H1 (cell line): ENCODE results near the gene ARHGAP15. TPM values are rescaled to one million over a fixed set of nuclear protein-coding genes. Genes with fewer than 3 reads are reported as not detected.

Experiments
- CTCF ChIA-PET: fragments of 300-600 bp; sonication (Branson Sonifier 250); formaldehyde crosslinking; loops from one replicate; lab custom pipeline; 2021; ENCODE audit not compliant: partially characterized antibody; lab: Charles Lee
- POLR2A ChIA-PET: fragments of 300-600 bp; sonication (Branson Sonifier 250); formaldehyde crosslinking; loops from one replicate; lab custom pipeline; 2021; ENCODE audit warnings: inconsistent platforms; ENCODE audit not compliant: partially characterized antibody; lab: Charles Lee
- DNase-seq, 2 experiments: peaks; one replicate each; pipeline versions ENCODE4 v3.0.0 to v3.0.0-alpha.2; 2010 to 2022; ENCODE audit warnings: low spot score in 2 of 2, low read depth in 1 of 2, mixed read lengths in 1 of 2
- FAIRE-seq: peaks from 2 replicates; lab custom pipeline; 2011; peaks lifted over from hg19 to GRCh38; lab: Jason Lieb, UNC
- H2AFZ ChIP-seq: 2 replicates; pipeline ENCODE4 v1.8.1; 2012; ENCODE audit warnings: low read length, inconsistent platforms
- H2AK5ac ChIP-seq: 2 replicates; pipeline ENCODE4 v1.6.1; 2013; ENCODE audit warnings: low read depth, low read length
- H2BK120ac ChIP-seq: replicated peaks from 2 replicates; pipeline ENCODE3; 2013; ENCODE audit warnings: low read depth, low read length, inconsistent platforms
- H2BK12ac ChIP-seq: 2 replicates; pipeline ENCODE4 v1.6.1; 2013; ENCODE audit warnings: low read depth, low read length
- H2BK15ac ChIP-seq: 2 replicates; pipeline ENCODE4 v1.6.1; 2013; ENCODE audit warnings: low read length
- H2BK20ac ChIP-seq: 2 replicates; pipeline ENCODE4 v1.6.1; 2013; ENCODE audit warnings: low read length
- H2BK5ac ChIP-seq: 2 replicates; pipeline ENCODE4 v1.6.1; 2013; ENCODE audit warnings: low read depth, low read length
- H3K14ac ChIP-seq: 2 replicates; pipeline ENCODE4 v1.6.1; 2013; ENCODE audit warnings: inconsistent platforms; ENCODE audit not compliant: insufficient read length
- H3K18ac ChIP-seq: 2 replicates; pipeline ENCODE4 v1.6.1; 2013; ENCODE audit warnings: low read length; ENCODE audit errors: extremely low read depth
- H3K23ac ChIP-seq: 2 replicates; pipeline ENCODE4 v1.6.1; 2013; ENCODE audit warnings: inconsistent platforms; ENCODE audit not compliant: insufficient read length
- H3K23me2 ChIP-seq: 2 replicates; pipeline ENCODE4 v1.6.1; 2013; ENCODE audit warnings: low read depth, low read length
- H3K27ac ChIP-seq: 2 replicates; pipeline ENCODE4 v1.6.1; 2011; ENCODE audit warnings: low read depth, low read length, inconsistent platforms
- H3K27me3 ChIP-seq, 4 experiments: replicated peaks in 1 of 4; 1 replicate in 1 of 4; 2 replicates in 3 of 4; pipeline versions ENCODE4 v1.6.1 to v1.8.1; 2011 to 2013; ENCODE audit warnings: low read length in 3 of 4, mild to moderate bottlenecking in 3 of 4, inconsistent platforms in 2 of 4, mixed read lengths in 2 of 4, moderate library complexity in 1 of 4; ENCODE audit not compliant: control insufficient read depth in 3 of 4, insufficient read depth in 3 of 4; ENCODE audit errors: extremely low read depth in 1 of 4
- H3K36me3 ChIP-seq, 4 experiments: 2 replicates each; pipeline versions ENCODE4 v1.6.1 to v1.8.1; 2011 to 2013; ENCODE audit warnings: mild to moderate bottlenecking in 4 of 4, low read length in 3 of 4, moderate library complexity in 2 of 4, control low read depth in 1 of 4, inconsistent platforms in 1 of 4; ENCODE audit not compliant: insufficient read depth in 4 of 4, control insufficient read depth in 2 of 4
- H3K4ac ChIP-seq: replicated peaks from 2 replicates; pipeline ENCODE3; 2013; ENCODE audit warnings: low read length, low read depth, mixed read lengths, inconsistent platforms; ENCODE audit not compliant: insufficient read length
- H3K4me1 ChIP-seq, 4 experiments: replicated peaks in 1 of 4; 1 replicate in 1 of 4; 2 replicates in 3 of 4; pipeline versions ENCODE4 v1.6.1 to v1.8.1; 2011 to 2013; ENCODE audit warnings: low read length in 3 of 4, inconsistent platforms in 2 of 4, mixed read lengths in 1 of 4; ENCODE audit not compliant: insufficient read depth in 4 of 4, control insufficient read depth in 3 of 4
- H3K4me2 ChIP-seq, 2 experiments: 2 replicates each; pipeline versions ENCODE4 v1.6.1 to v1.8.1; 2011 to 2013; ENCODE audit warnings: low read depth in 2 of 2, low read length in 2 of 2, control low read depth in 1 of 2, inconsistent platforms in 1 of 2, mild to moderate bottlenecking in 1 of 2; ENCODE audit not compliant: insufficient read depth in 1 of 2
- H3K4me3 ChIP-seq, 4 experiments: fragments of 200-600, 300-600 bp in 1 of 4; sonication (generic), shearing (Covaris generic), sonication (Bioruptor Twin) in 1 of 4; 2 replicates each; pipeline versions ENCODE4 v1.5.1 to v1.8.1; 2011 to 2016; ENCODE audit warnings: low read length in 4 of 4, low read depth in 3 of 4, control low read depth in 2 of 4, inconsistent platforms in 2 of 4, mild to moderate bottlenecking in 2 of 4, mixed read lengths in 1 of 4, moderate library complexity in 1 of 4; ENCODE audit not compliant: insufficient read depth in 2 of 4; ENCODE audit errors: extremely low read depth in 1 of 4
- H3K56ac ChIP-seq: replicated peaks from 2 replicates; pipeline ENCODE3; 2013; ENCODE audit warnings: low read depth, mild to moderate bottlenecking, mixed read lengths, low read length, inconsistent platforms; ENCODE audit not compliant: insufficient read length
- H3K79me1 ChIP-seq: 2 replicates; pipeline ENCODE4 v1.6.1; 2013; ENCODE audit warnings: low read depth, low read length, control low read depth
- H3K79me2 ChIP-seq, 2 experiments: 2 replicates each; pipeline versions ENCODE4 v1.6.1 to v1.8.1; 2012 to 2013; ENCODE audit warnings: low read length in 2 of 2, mild to moderate bottlenecking in 2 of 2, inconsistent platforms in 1 of 2; ENCODE audit not compliant: insufficient read depth in 2 of 2, control insufficient read depth in 1 of 2
- H3K9ac ChIP-seq, 4 experiments: replicated peaks in 1 of 4; 1 replicate in 1 of 4; 2 replicates in 3 of 4; pipeline versions ENCODE4 v1.6.1 to v1.8.1; 2011 to 2013; ENCODE audit warnings: low read depth in 3 of 4, low read length in 3 of 4, control low read depth in 2 of 4, mild to moderate bottlenecking in 2 of 4, moderate library complexity in 2 of 4, inconsistent platforms in 1 of 4; ENCODE audit errors: extremely low read depth in 1 of 4
- H3K9me3 ChIP-seq, 2 experiments: 2 replicates each; pipeline versions ENCODE4 v1.6.1 to v1.8.1; 2012 to 2013; ENCODE audit warnings: mild to moderate bottlenecking in 2 of 2, moderate library complexity in 2 of 2, control low read depth in 1 of 2, inconsistent platforms in 1 of 2, low read depth in 1 of 2, low read length in 1 of 2, mixed read lengths in 1 of 2; ENCODE audit not compliant: insufficient read depth in 2 of 2
- H4K20me1 ChIP-seq, 2 experiments: replicated peaks in 1 of 2; 2 replicates each; pipeline versions ENCODE3 to v1.8.1; 2011 to 2013; ENCODE audit warnings: inconsistent platforms in 2 of 2, low read length in 2 of 2, mild to moderate bottlenecking in 1 of 2; ENCODE audit not compliant: insufficient read depth in 2 of 2, control insufficient read depth in 1 of 2
- H4K5ac ChIP-seq: 2 replicates; pipeline ENCODE4 v1.6.1; 2013; ENCODE audit warnings: low read length, low read depth, mixed read lengths, inconsistent platforms; ENCODE audit not compliant: insufficient read length
- H4K8ac ChIP-seq: 2 replicates; pipeline ENCODE4 v1.8.0; 2013; ENCODE audit warnings: mild to moderate bottlenecking, moderate library complexity, low read length, inconsistent platforms; ENCODE audit not compliant: insufficient read depth; ENCODE audit errors: extremely low read depth
- H4K91ac ChIP-seq: replicated peaks from 2 replicates; pipeline ENCODE3; 2013; ENCODE audit warnings: low read length, mixed read lengths, inconsistent platforms; ENCODE audit not compliant: insufficient read length
- CREB1 ChIP-seq: IDR thresholded peaks from 2 replicates; pipeline ENCODE4 v1.6.1; 2012; ENCODE audit warnings: inconsistent platforms
- CTBP2 ChIP-seq: IDR thresholded peaks from 2 replicates; pipeline ENCODE4 v1.7.0; 2011; ENCODE audit warnings: borderline replicate concordance, mild to moderate bottlenecking, moderate library complexity, mixed read lengths, low read length; ENCODE audit not compliant: insufficient read depth, insufficient read length
- HDAC2 ChIP-seq, 2 experiments: fragments of 300-600 bp in 1 of 2; sonication (generic) in 1 of 2; IDR thresholded peaks; 2 replicates each; pipeline ENCODE4 v1.6.1; 2011 to 2012; ENCODE audit warnings: low read depth in 2 of 2, low read length in 2 of 2, mild to moderate bottlenecking in 2 of 2, moderate library complexity in 2 of 2, borderline replicate concordance in 1 of 2, inconsistent platforms in 1 of 2
- KDM1A ChIP-seq: fragments of 200-600, 300-600 bp; sonication (generic); IDR thresholded peaks from 2 replicates; pipeline ENCODE4 v1.7.1; 2016; ENCODE audit warnings: mild to moderate bottlenecking, low read length, borderline replicate concordance
- RBBP5 ChIP-seq: IDR thresholded peaks from 2 replicates; pipeline ENCODE4 v1.7.1; 2012; ENCODE audit warnings: low read depth, mild to moderate bottlenecking, inconsistent platforms, low read length, moderate library complexity, borderline replicate concordance
- RFX5 ChIP-seq: IDR thresholded peaks from 2 replicates; pipeline ENCODE4 v1.6.1; 2011; ENCODE audit warnings: low read depth, low read length, improper control_type of control experiment, borderline replicate concordance
- RNF2 ChIP-seq: fragments of 200-900, 300-1000 bp; sonication (generic); IDR thresholded peaks from 2 replicates; pipeline ENCODE4 v1.7.1; 2016; ENCODE audit warnings: borderline replicate concordance, low read depth, mild to moderate bottlenecking, antibody characterized with exemption, low read length; ENCODE audit not compliant: poor library complexity, severe bottlenecking; ENCODE audit errors: missing control alignments
- WGBS, 2 experiments: shearing (Covaris generic) in 1 of 2; methylation state at CpG; one replicate each; pipeline versions ENCODE4 v1.1.6 to v1.1.7; 2013 to 2015; ENCODE audit warnings: low lambda C conversion rate in 2 of 2, mixed read lengths in 2 of 2, inconsistent platforms in 1 of 2, low coverage in 1 of 2, missing lambda C conversion rate in 1 of 2; ENCODE audit not compliant: insufficient replicate concordance in 2 of 2, insufficient coverage in 1 of 2, insufficient read length in 1 of 2; ENCODE audit errors: extremely low coverage in 1 of 2, missing lambda C conversion rate in 1 of 2; 5-methylcytosine and 5-hydroxymethylcytosine counted together
- polyA plus RNA-seq, 7 experiments: library from polyadenylated mRNA; depleted of rRNA in 3 of 7; stranded (reverse) in 5 of 7; unstranded in 2 of 7; fragments of >200 nt in 5 of 7; fragments of 200-250 nt in 2 of 7; gene quantifications; 1 replicate in 5 of 7; 2 replicates in 1 of 7; 4 replicates in 1 of 7; pipeline versions ENCODE4 v1.2.1 to v1.2.3, GENCODE V29; 2011 to 2013; ENCODE audit warnings: missing spikeins in 2 of 7, mixed read lengths in 2 of 7
- total RNA-seq: library from RNA; stranded (reverse); fragmentation: NEBNext Ultra II Directional; extraction: Animal tissue kit (Norgen Biotek cat#: 25700); gene quantifications from 2 replicates; pipeline ENCODE4 v1.2.1, GENCODE V29; 2021
- TF ChIP-seq, protein P1 (sequence below), 3 experiments: IDR thresholded peaks; 1 replicate in 2 of 3; 2 replicates in 1 of 3; pipeline versions ENCODE4 v1.5.1 to v1.6.1; 2011; ENCODE audit warnings: low read length in 3 of 3, mild to moderate bottlenecking in 3 of 3, inconsistent platforms in 2 of 3, low read depth in 1 of 3, moderate library complexity in 1 of 3; ENCODE audit not compliant: insufficient read depth in 1 of 3; ENCODE audit errors: control extremely low read depth in 1 of 3
- TF ChIP-seq, protein P2 (sequence below): IDR thresholded peaks from 2 replicates; pipeline ENCODE4 v1.6.1; 2012; ENCODE audit warnings: inconsistent platforms

ARHGAP15 gene
- total and polyA plus RNA-seq, 2 of the 8 experiments (the other 6 are each of a cell fraction or from before 2014, with no cell fraction given) = not detected

- Histone ChIP-seq H2BK15ac (no peak overlapping the region), H3K56ac (no peak overlapping the region), H2BK12ac (no peak overlapping the region), H4K8ac (no peak overlapping the region), H3K4me3 (no peak overlapping the region), H3K4ac (no peak overlapping the region), H3K4me2 (no peak overlapping the region), H2BK5ac (no peak overlapping the region), H3K14ac (no peak overlapping the region), H3K27me3 (no peaks in the 10 kb centered on the region), H3K79me2 (no peaks in the 10 kb centered on the region), H3K36me3 (no peaks in the 10 kb centered on the region), H3K4me1 (no peaks in the 10 kb centered on the region), H3K27ac (no peak overlapping the region), H4K20me1 (no peaks in the 10 kb centered on the region), H3K9me3 (no peaks in the 10 kb centered on the region), H4K5ac (no peak overlapping the region), H2BK120ac (no peak overlapping the region), H2AK5ac (no peak overlapping the region), H3K9ac (no peak overlapping the region), H3K18ac (no peak overlapping the region), H4K91ac (no peak overlapping the region), H2BK20ac (no peak overlapping the region), H2AFZ (no peak overlapping the region), H3K23ac (no peak overlapping the region), H3K23me2 (no peaks in the 10 kb centered on the region), H3K79me1 (no peaks in the 10 kb centered on the region)
- POLR2A ChIA-PET = no interaction called here
- WGBS, 2 experiments = 86% methylated on average over 3 of the region's 3 CpGs; no CpG with 5 or more reads in 1 of the 2 experiments
- FAIRE-seq (no peak), DNase-seq (no peak)
- CTCF ChIA-PET = interaction anchor here (0.9 kb wide), 1 partner anchor 9 kb away, joined by 4 read pairs; no protein-coding TSS in a partner anchor
- no peak for TF ChIP-seq CREB1
- no peak for TF ChIP-seq RFX5
- no peak for TF ChIP-seq KDM1A
- TF ChIP-seq, protein P1, sequence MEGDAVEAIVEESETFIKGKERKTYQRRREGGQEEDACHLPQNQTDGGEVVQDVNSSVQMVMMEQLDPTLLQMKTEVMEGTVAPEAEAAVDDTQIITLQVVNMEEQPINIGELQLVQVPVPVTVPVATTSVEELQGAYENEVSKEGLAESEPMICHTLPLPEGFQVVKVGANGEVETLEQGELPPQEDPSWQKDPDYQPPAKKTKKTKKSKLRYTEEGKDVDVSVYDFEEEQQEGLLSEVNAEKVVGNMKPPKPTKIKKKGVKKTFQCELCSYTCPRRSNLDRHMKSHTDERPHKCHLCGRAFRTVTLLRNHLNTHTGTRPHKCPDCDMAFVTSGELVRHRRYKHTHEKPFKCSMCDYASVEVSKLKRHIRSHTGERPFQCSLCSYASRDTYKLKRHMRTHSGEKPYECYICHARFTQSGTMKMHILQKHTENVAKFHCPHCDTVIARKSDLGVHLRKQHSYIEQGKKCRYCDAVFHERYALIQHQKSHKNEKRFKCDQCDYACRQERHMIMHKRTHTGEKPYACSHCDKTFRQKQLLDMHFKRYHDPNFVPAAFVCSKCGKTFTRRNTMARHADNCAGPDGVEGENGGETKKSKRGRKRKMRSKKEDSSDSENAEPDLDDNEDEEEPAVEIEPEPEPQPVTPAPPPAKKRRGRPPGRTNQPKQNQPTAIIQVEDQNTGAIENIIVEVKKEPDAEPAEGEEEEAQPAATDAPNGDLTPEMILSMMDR (IDR thresholded peaks at IDR 0.05; ENCODE audit: control extremely low read depth in 1 of 3, insufficient read depth in 1 of 3, low read depth in 1 of 3, low read length in 3 of 3) = no peak
- TF ChIP-seq CTBP2 = no peak
- TF ChIP-seq RNF2 = no peak
- no peak for TF ChIP-seq RBBP5
- TF ChIP-seq HDAC2 (IDR thresholded peaks at IDR 0.05; ENCODE audit: borderline replicate concordance in 1 of 2, low read depth in 2 of 2, low read length in 2 of 2) = no peak
- TF ChIP-seq, protein P2, sequence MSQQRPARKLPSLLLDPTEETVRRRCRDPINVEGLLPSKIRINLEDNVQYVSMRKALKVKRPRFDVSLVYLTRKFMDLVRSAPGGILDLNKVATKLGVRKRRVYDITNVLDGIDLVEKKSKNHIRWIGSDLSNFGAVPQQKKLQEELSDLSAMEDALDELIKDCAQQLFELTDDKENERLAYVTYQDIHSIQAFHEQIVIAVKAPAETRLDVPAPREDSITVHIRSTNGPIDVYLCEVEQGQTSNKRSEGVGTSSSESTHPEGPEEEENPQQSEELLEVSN = no peak
These were observed 23.4 kb downstream of the ARHGAP15 start for GRCh38 chr2:143152637-143153036.
